ENCODE results near the gene IL1A.

- no peak for TF ChIP-seq CTCF (IDR thresholded peaks at IDR 0.05)
- no peak for TF ChIP-seq POLR2A (IDR thresholded peaks at IDR 0.05)
These were observed 3.6 kb upstream of the IL1A start for GRCh38 chr2:112787729-112788393.

Data from testis (tissue), 2 donors.